WTC11 (cell line): ENCODE measurements around the gene ARHGAP28. TPM values are rescaled to one million over a fixed set of nuclear protein-coding genes. Genes with fewer than 3 reads are reported as not detected.

ENCODE experiments used
- ATAC-seq: fragments of 200-7000 bp; cut with Tn5 transposase; 2 replicates; pipeline ENCODE4 v1.10.0; 2021; ENCODE audit warnings: mild to moderate bottlenecking, moderate library complexity
- CTCF ChIA-PET: fragments of 300-600 bp; sonication (Branson Sonifier 250); formaldehyde crosslinking; loops from one replicate; lab custom pipeline; 2021; ENCODE audit warnings: antibody characterized with exemption; lab: Charles Lee
- POLR2A ChIA-PET: fragments of 350-600 bp; sonication (Branson Sonifier 250); formaldehyde crosslinking; loops from one replicate; lab custom pipeline; 2021; ENCODE audit warnings: antibody characterized with exemption; lab: Charles Lee
- DNase-seq: peaks from one replicate; pipeline ENCODE4 v3.0.0; 2021; ENCODE audit warnings: low spot score
- H3K27ac Mint-ChIP-seq: 2 replicates; pipeline ENCODE4 v1.8.0; 2021; ENCODE audit warnings: mixed read lengths
- H3K27me3 Mint-ChIP-seq: 2 replicates; pipeline ENCODE4 v1.8.0; 2021; ENCODE audit warnings: low read depth, mild to moderate bottlenecking, moderate library complexity, mixed read lengths
- H3K36me3 Mint-ChIP-seq: 2 replicates; pipeline ENCODE4 v1.8.0; 2021; ENCODE audit warnings: mixed read lengths
- H3K4me1 Mint-ChIP-seq: 2 replicates; pipeline ENCODE4 v1.8.0; 2022; ENCODE audit warnings: mixed read lengths
- H3K4me3 Mint-ChIP-seq: 2 replicates; pipeline ENCODE4 v1.8.0; 2021; ENCODE audit warnings: mild to moderate bottlenecking, moderate library complexity, mixed read lengths
- H3K9me3 Mint-ChIP-seq: 2 replicates; pipeline ENCODE4 v1.8.0; 2021; ENCODE audit warnings: mixed read lengths
- AR ChIP-seq: fragments of 250-450 bp; sonication (Bioruptor Pico); IDR thresholded peaks from 2 replicates; pipeline ENCODE4 v1.9.0; 2021; ENCODE audit warnings: mild to moderate bottlenecking
- ATF6 ChIP-seq: sonication (generic); formaldehyde crosslinking; IDR thresholded peaks from 2 replicates; pipeline ENCODE4 v1.8.1; 2023; ENCODE audit warnings: mild to moderate bottlenecking, missing genetic modification reagents
- FOXJ3 ChIP-seq: sonication (generic); formaldehyde crosslinking; IDR thresholded peaks from 2 replicates; pipeline ENCODE4 v1.9.0; 2021; ENCODE audit warnings: missing genetic modification reagents, mild to moderate bottlenecking, borderline replicate concordance
- FOXP4 ChIP-seq: sonication (generic); formaldehyde crosslinking; IDR thresholded peaks from 2 replicates; pipeline ENCODE4 v1.8.0; 2022; ENCODE audit warnings: mild to moderate bottlenecking, missing genetic modification reagents
- GABPB1 ChIP-seq: sonication (generic); formaldehyde crosslinking; IDR thresholded peaks from 2 replicates; pipeline ENCODE4 v1.8.1; 2023; ENCODE audit warnings: mild to moderate bottlenecking, missing genetic modification reagents
- GTF2I ChIP-seq: fragments of 250-450 bp; sonication (Bioruptor Pico); conservative IDR thresholded peaks from 2 replicates; pipeline ENCODE4 v1.4.0; 2021; ENCODE audit warnings: mild to moderate bottlenecking
- MAX ChIP-seq: sonication (generic); formaldehyde crosslinking; IDR thresholded peaks from 2 replicates; pipeline ENCODE4 v1.8.0; 2022; ENCODE audit warnings: mild to moderate bottlenecking, missing genetic modification reagents
- OVOL2 ChIP-seq: fragments of 250-450 bp; sonication (Bioruptor Pico); IDR thresholded peaks from 2 replicates; pipeline ENCODE4 v1.9.0; 2021; ENCODE audit warnings: mild to moderate bottlenecking, borderline replicate concordance
- RELA ChIP-seq: sonication (generic); formaldehyde crosslinking; IDR thresholded peaks from 2 replicates; pipeline ENCODE4 v1.8.1; 2022; ENCODE audit warnings: missing genetic modification reagents, mild to moderate bottlenecking, borderline replicate concordance
- USF2 ChIP-seq: sonication (generic); formaldehyde crosslinking; IDR thresholded peaks from 2 replicates; pipeline ENCODE4 v1.8.1; 2023; ENCODE audit warnings: mild to moderate bottlenecking, missing genetic modification reagents, moderate library complexity
- ZBTB43 ChIP-seq: sonication (generic); formaldehyde crosslinking; IDR thresholded peaks from 2 replicates; pipeline ENCODE4 v1.8.1; 2023; ENCODE audit warnings: mild to moderate bottlenecking, missing genetic modification reagents
- ZNF263 ChIP-seq: sonication (generic); formaldehyde crosslinking; IDR thresholded peaks from 2 replicates; pipeline ENCODE4 v1.8.1; 2022; ENCODE audit warnings: low read depth, mild to moderate bottlenecking, moderate library complexity, missing genetic modification reagents
- ZNF317 ChIP-seq: sonication (generic); formaldehyde crosslinking; IDR thresholded peaks from 2 replicates; pipeline ENCODE4 v1.8.1; 2023; ENCODE audit warnings: low read depth, mild to moderate bottlenecking, moderate library complexity, missing genetic modification reagents, borderline replicate concordance
- ZNF671 ChIP-seq: fragments of 250-450 bp; sonication (Bioruptor Pico); IDR thresholded peaks from 2 replicates; pipeline ENCODE4 v1.8.0; 2021; ENCODE audit warnings: mild to moderate bottlenecking
- total RNA-seq: library from RNA; stranded (reverse); gene quantifications from 3 replicates; pipeline ENCODE4 v1.2.3, GENCODE V29; 2021

The ARHGAP28 gene
- total RNA-seq, 1 experiment from 2014 or later, result 14.8 TPM

GRCh38 chr18:6873040-6873751, 143.7 kb downstream of the ARHGAP28 start (continued):
- no peak for TF ChIP-seq ZNF317 (CRISPR knock-in tag)
- TF ChIP-seq FOXJ3, result no peak
- TF ChIP-seq ZNF671 (CRISPR knock-in tag), result no peak
- TF ChIP-seq RELA (CRISPR knock-in tag), result no peak
- no peak for TF ChIP-seq GTF2I (CRISPR knock-in tag)
- TF ChIP-seq MAX, result no peak
- no peak for TF ChIP-seq FOXP4 (CRISPR knock-in tag)
- TF ChIP-seq ZNF263 (CRISPR knock-in tag), result no peak
- no peak for TF ChIP-seq ZBTB43 (CRISPR knock-in tag)

- ATAC-seq (no peak), DNase-seq (no peak)
- Mint-ChIP-seq H3K27ac (no peak overlapping the region), H3K36me3 (0 out of 2 replicates have a peak, but pooled peaks cover 3% of the 10 kb centered on the region), H3K4me3 (no peak overlapping the region), H3K27me3 (no peaks in the 10 kb centered on the region), H3K9me3 (no peaks in the 10 kb centered on the region), H3K4me1 (peaks cover 28% of the 10 kb centered on the region)
- ChIA-PET CTCF (no interaction called here), POLR2A (no interaction called here)
- TF ChIP-seq OVOL2 (CRISPR knock-in tag), result no peak
- TF ChIP-seq AR, result no peak
- TF ChIP-seq ATF6, result no peak
- TF ChIP-seq GABPB1 (CRISPR knock-in tag), result no peak
- no peak for TF ChIP-seq FOXJ3
- TF ChIP-seq USF2 (CRISPR knock-in tag), result no peak
These were observed 144.8 kb downstream of the ARHGAP28 start for GRCh38 chr18:6874315-6874714.
